Aorta (tissue), 5 donors: ENCODE data around the gene TMC2. TPM values are rescaled to one million over a fixed set of nuclear protein-coding genes. Genes with fewer than 3 reads are reported as not detected.

Source experiments
- ATAC-seq: fragments of 200-7000 bp; cut with Tn5 transposase; one replicate; pipeline ENCODE4 v1.9.1; 2022; ENCODE audit warnings: moderate library complexity; ENCODE audit not compliant: low FRiP score
- DNase-seq, 2 donors: peaks; one replicate each; pipeline ENCODE4 v3.0.0-alpha.2; 2020
- H3K27ac ChIP-seq, 2 donors: one replicate each; pipeline ENCODE4 v1.5.1; 2013; ENCODE audit warnings: low read length in 2 of 2, mild to moderate bottlenecking in 2 of 2, moderate library complexity in 2 of 2, control low read depth in 1 of 2, inconsistent platforms in 1 of 2, low read depth in 1 of 2
- H3K27me3 ChIP-seq, 2 donors: one replicate each; pipeline ENCODE4 v1.6.1; 2013; ENCODE audit warnings: control low read depth in 1 of 2, low read length in 1 of 2, mild to moderate bottlenecking in 1 of 2, moderate library complexity in 1 of 2; ENCODE audit not compliant: insufficient read depth in 2 of 2, control insufficient read depth in 1 of 2
- H3K36me3 ChIP-seq, 2 donors: one replicate each; pipeline ENCODE4 v1.6.1; 2013; ENCODE audit warnings: control low read depth in 1 of 2, low read length in 1 of 2, mild to moderate bottlenecking in 1 of 2; ENCODE audit not compliant: insufficient read depth in 2 of 2, control insufficient read depth in 1 of 2
- H3K4me1 ChIP-seq, 2 donors: one replicate each; pipeline ENCODE4 v1.6.1; 2013; ENCODE audit warnings: low read length in 2 of 2, control low read depth in 1 of 2, mild to moderate bottlenecking in 1 of 2, moderate library complexity in 1 of 2; ENCODE audit not compliant: insufficient read depth in 2 of 2, control insufficient read depth in 1 of 2
- H3K4me3 ChIP-seq, 2 donors: one replicate each; pipeline ENCODE4 v1.5.1; 2013; ENCODE audit warnings: low read length in 2 of 2, control low read depth in 1 of 2, mild to moderate bottlenecking in 1 of 2
- H3K9me3 ChIP-seq: one replicate; pipeline ENCODE4 v1.6.1; 2013; ENCODE audit warnings: mild to moderate bottlenecking, low read length; ENCODE audit not compliant: control insufficient read depth
- WGBS, 2 donors: extraction: QIAGEN DNeasy Blood & Tissue Kit; methylation state at CpG; one replicate each; pipeline ENCODE4 v1.1.7; 2013; 5-methylcytosine and 5-hydroxymethylcytosine counted together
- intact Hi-C, 2 donors: fragments of 100-400 bp; cut with DNase I; formaldehyde crosslinking; loops; one replicate each; pipeline versions ENCODE4 v1.14.2 to v1.15.0; 2022
- polyA plus RNA-seq, 2 donors: library from polyadenylated mRNA; stranded (reverse); fragments of 200-250 nt; gene quantifications; one replicate each; pipeline ENCODE4 v1.2.3, GENCODE V29; 2013
- total RNA-seq, 2 donors: library from RNA; stranded (reverse); fragmentation: NEBNext Ultra II Directional; extraction: Animal tissue kit (Norgen Biotek cat#: 25700); gene quantifications; one replicate each; pipeline ENCODE4 v1.2.1, GENCODE V29; 2021
- donor health status: healthy with polysubstance abuse.
- donor health status: Bipolar disorder and iron deficiency.
- donor health status: DM: no; HTN: no; CAD: no.
- donor health status: DM: no; HTN: no; CAD: no.
- donor health status: DM: yes; HTN: yes; CAD: no.

The TMC2 gene
- total and polyA plus RNA-seq, 4 donors: 0.10 to 0.15 TPM; not detected in 2

DNA sequence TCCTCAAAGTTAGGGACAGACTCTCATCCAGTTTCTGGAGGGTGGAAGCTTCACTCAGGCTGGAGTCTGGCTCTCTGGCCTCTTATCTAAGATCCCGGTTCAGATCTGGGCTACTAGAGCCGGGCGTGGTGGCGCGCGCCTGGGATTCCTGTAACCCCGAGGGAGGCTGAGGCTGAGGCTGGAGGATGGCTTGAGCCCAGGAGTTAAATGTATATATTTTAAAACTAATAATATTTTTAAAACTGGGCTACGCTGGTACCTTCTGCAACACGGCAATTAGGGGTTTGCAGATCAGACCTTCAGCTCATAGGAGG is 26.9 kb upstream of the TMC2 start:
- DNase-seq: no peak
- peaks cover 0 to 4% of the 10 kb centered on the region in 2 donors for H3K4me1 ChIP-seq
- intact Hi-C loops: loop anchor here (5.0 kb wide), 1 partner anchor 37 kb away; the partner anchor contains the start of gene SNRPB (in 2 of the 2)
- no peaks in the 10 kb centered on the region for H3K27me3 ChIP-seq
- no peaks in the 10 kb centered on the region for H3K36me3 ChIP-seq
- no peak for ATAC-seq
- 24 to 30% methylated on average over 9 of the region's 9 CpGs for WGBS, 2 donors
- H3K4me3 ChIP-seq: peak overlapping the region; percentile 64 to 88
- H3K9me3 ChIP-seq: no peaks in the 10 kb centered on the region
- peak overlapping the region in 1 of 2 donors; percentile 81 for H3K27ac ChIP-seq

DNA sequence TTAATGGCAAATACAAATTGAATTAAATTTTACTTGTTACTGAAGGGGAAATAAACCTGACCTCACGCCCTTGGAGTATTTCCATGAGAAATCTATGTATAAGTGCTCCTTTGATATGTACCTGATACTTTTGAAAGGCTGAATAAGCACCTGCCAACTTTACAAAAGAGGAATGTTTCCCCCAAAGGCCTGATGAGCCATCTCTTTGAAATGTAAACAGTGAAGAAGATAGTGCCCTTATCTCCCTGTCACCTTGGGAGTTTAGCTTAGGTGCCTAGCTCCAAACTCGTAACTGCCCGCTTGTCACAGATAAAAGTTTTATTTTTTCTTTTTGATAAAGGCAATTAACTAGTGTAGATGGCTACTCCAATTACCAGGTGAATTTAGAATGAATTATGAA is 26.6 kb upstream of the TMC2 start:
- H3K9me3 ChIP-seq: no peaks in the 10 kb centered on the region
- no peaks in the 10 kb centered on the region for H3K36me3 ChIP-seq
- H3K4me3 ChIP-seq: no peak overlapping the region
- intact Hi-C loops: loop anchor here (5.0 to 10.0 kb wide), 2 partner anchors 37 to 405 kb away; partner anchors contain the start of genes SNRPB (in 2 of the 2) and STK35 (in 1 of the 2)
- no peak for ATAC-seq
- 78 to 79% methylated on average over 3 of the region's 3 CpGs for WGBS, 2 donors
- H3K27me3 ChIP-seq: no peaks in the 10 kb centered on the region
- H3K27ac ChIP-seq: no peak overlapping the region
- DNase-seq: no peak
- H3K4me1 ChIP-seq: peaks cover 0 to 4% of the 10 kb centered on the region in 2 donors

GRCh38 chr20:2515203-2515602 is 21.2 kb upstream of the TMC2 start:
- no peak overlapping the region for H3K4me3 ChIP-seq
- DNase-seq (no peak), ATAC-seq (no peak)
- H3K36me3 ChIP-seq: no peaks in the 10 kb centered on the region
- H3K27ac ChIP-seq: no peak overlapping the region
- no peaks in the 10 kb centered on the region for H3K4me1 ChIP-seq
- 87 to 90% methylated on average over 1 of the region's 1 CpG for WGBS, 2 donors
- intact Hi-C loops: loop anchor here in 1 of 2 donors (10.0 kb wide), 1 partner anchor 410 kb away; the partner anchor contains the start of gene STK35
- no peaks in the 10 kb centered on the region for H3K9me3 ChIP-seq
- no peaks in the 10 kb centered on the region for H3K27me3 ChIP-seq

DNA sequence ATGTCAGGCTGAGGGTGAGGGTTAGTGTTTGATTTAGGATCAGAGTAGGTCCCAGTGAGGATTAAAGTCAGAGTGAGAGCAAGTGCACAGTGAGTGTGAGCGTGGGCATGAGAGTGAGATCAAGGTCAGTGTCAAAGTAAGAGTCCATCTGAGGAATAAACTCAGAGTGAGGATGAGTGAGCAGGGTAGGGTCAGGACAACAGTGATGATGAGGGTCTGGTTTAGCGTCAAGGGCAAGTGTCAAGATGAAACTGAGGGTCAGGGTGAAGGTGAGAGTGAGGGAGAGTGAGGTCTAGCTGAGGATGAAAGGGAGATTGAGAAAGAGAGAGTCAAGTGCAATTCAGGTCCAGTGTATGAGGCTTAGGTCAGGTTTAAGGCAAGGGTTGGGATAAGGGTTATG is 20.0 kb upstream of the TMC2 start:
- Histone ChIP-seq H3K27ac (no peak overlapping the region), H3K27me3 (no peaks in the 10 kb centered on the region), H3K9me3 (no peaks in the 10 kb centered on the region), H3K4me3 (no peak overlapping the region), H3K36me3 (no peaks in the 10 kb centered on the region), H3K4me1 (no peaks in the 10 kb centered on the region)
- ATAC-seq (no peak), DNase-seq (no peak)
- WGBS, 2 donors: 81 to 88% methylated on average over 2 of the region's 2 CpGs
- intact Hi-C loops: loop anchor here in 1 of 2 donors (10.0 kb wide), 1 partner anchor 412 kb away; the partner anchor contains the start of gene STK35

- Histone ChIP-seq H3K27me3 (no peaks in the 10 kb centered on the region), H3K4me3 (no peak overlapping the region), H3K36me3 (no peaks in the 10 kb centered on the region), H3K4me1 (no peaks in the 10 kb centered on the region), H3K27ac (no peak overlapping the region), H3K9me3 (no peaks in the 10 kb centered on the region)
- intact Hi-C loops: loop anchor here in 1 of 2 donors (10.0 kb wide), 1 partner anchor 413 kb away; the partner anchor contains the start of gene STK35
- whole genome bisulfite sequencing, 2 donors: 84 to 86% methylated on average over 10 of the region's 10 CpGs
- no peak for ATAC-seq
- no peak for DNase-seq
These were observed 18.3 kb upstream of the TMC2 start for GRCh38 chr20:2518096-2518495.

DNA sequence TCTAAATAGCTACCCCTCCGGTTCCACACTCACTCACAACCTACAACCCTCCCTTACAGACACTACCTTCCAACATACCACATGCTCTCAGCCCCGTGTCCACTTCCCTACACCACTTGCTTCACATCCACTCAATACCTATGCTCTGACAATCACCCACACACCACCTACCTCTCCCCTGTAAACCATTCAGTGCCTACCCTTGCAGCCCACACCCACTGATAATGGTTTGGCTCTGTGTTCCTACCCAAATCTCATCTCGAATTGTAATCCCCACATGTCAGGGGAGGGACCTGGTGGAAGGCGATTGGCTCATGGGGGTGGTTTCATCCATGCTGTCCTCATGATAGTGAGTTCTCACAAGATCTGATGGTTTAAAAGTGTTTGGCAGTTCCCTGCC is 17.8 kb upstream of the TMC2 start:
- no peaks in the 10 kb centered on the region for H3K36me3 ChIP-seq
- H3K4me3 ChIP-seq: no peak overlapping the region
- no peak overlapping the region for H3K27ac ChIP-seq
- intact Hi-C loops: loop anchor here in 1 of 2 donors (10.0 kb wide), 1 partner anchor 414 kb away; the partner anchor contains the start of gene STK35
- DNase-seq (no peak), ATAC-seq (no peak)
- 73 to 75% methylated on average over 4 of the region's 4 CpGs for whole genome bisulfite sequencing, 2 donors
- no peaks in the 10 kb centered on the region for H3K4me1 ChIP-seq
- no peaks in the 10 kb centered on the region for H3K9me3 ChIP-seq
- no peaks in the 10 kb centered on the region for H3K27me3 ChIP-seq

DNA sequence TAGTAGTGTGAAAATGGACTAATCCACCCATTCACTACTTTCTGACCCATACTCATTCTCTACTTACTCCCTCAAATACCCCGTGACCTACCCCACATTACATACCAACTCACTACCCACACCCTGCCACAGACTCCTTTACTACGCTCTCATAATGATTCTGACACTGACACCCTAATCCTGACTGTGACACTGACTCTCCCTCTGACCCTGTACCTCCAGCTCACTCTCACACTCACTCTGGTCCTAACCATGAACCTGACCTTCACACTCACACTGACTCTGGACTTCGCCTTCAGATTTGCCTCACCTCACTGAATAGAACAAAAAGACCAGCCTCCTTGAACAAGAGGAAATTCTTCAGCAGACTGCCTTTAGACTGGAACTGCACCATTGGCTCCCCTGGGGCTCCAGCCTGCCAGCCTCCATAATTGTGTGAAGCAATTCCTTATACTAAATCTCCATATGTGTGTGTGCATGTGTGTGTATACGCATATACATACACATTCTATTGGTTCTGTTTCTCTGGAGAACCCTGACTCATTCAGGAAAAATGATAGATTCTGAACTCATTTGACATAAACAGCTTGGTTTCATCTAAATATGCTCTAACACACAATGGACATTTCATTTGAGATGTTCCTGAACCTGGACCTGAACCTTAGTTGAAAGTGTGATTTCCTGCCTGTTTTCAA is 17.1 kb upstream of the TMC2 start:
- Histone ChIP-seq H3K36me3 (no peaks in the 10 kb centered on the region), H3K4me1 (no peaks in the 10 kb centered on the region), H3K4me3 (no peak overlapping the region), H3K27me3 (no peaks in the 10 kb centered on the region), H3K9me3 (no peaks in the 10 kb centered on the region), H3K27ac (no peak overlapping the region)
- WGBS, 2 donors: 89 to 91% methylated on average over 4 of the region's 4 CpGs
- no peak for ATAC-seq
- no peak for DNase-seq
- intact Hi-C loops: loop anchor here in 1 of 2 donors (10.0 kb wide), 1 partner anchor 414 kb away; the partner anchor contains the start of gene STK35

GRCh38 chr20:2520617-2521016 is 15.8 kb upstream of the TMC2 start:
- intact Hi-C loops: loop anchor here in 1 of 2 donors (10.0 kb wide), 2 partner anchors 124 to 314 kb away; no protein-coding TSS in a partner anchor
- H3K4me1 ChIP-seq: no peaks in the 10 kb centered on the region
- no peaks in the 10 kb centered on the region for H3K27me3 ChIP-seq
- DNase-seq (no peak), ATAC-seq (no peak)
- H3K27ac ChIP-seq: no peak overlapping the region
- no peak overlapping the region for H3K4me3 ChIP-seq
- H3K9me3 ChIP-seq: no peaks in the 10 kb centered on the region
- no peaks in the 10 kb centered on the region for H3K36me3 ChIP-seq
- whole genome bisulfite sequencing, 2 donors: 86 to 89% methylated on average over 3 of the region's 3 CpGs
